ENCODE measurements around the gene R3HDM4.
"Not testable (repeated sequence)": the region's sequence is repeated elsewhere in the genome, so short reads cannot be mapped to it uniquely, and the experiment has no call there.

R3HDM4 gene

DNA sequence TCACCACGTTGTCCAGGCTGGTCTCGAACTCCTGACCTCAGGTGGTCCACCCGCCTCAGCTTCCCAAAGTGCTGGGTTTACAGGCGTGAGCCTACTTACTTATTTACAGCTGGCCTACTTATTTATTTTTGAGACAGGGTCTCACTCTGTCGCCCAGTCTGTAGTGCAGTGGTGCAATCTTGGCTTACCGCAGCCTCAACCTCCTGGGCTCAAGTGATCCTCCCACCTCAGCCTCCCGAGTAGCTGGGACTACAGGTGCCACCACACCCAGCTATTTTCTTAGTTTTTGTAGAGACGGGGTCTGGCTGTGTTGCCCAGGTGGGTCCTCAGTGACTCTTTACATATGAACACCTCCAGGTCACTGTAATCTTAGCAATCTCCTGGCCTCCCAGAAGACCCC lies 63.8 kb downstream of the R3HDM4 start:
- DNase-seq; intact Hi-C loops (cut with DNase I): not testable (repeated sequence)

DNA sequence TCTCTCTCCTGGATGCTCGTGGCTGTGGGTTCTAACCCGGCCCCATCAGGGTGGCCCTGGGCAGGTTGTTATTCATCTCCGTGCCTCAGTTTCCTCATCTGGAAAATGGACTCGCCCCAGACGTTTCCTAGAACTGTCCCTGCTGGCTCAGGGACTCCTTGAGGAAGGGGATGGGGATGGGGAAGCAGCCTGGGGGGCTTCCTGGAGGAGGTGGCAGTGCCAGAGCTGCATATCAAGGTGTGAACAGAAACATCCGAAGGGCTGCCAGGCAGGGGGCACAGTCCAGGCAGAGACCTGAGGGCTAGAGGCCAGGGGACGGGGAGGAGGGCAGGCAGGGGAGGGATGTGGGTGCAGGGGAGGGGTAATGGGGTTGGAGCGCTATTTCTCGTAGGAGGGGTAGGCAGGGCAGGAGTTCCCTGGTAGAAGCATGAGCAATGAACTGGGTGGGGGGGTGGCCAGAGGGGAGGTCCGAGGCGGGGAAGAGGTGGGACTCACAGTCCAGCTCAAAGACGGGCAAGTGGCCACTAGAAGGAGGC lies 64.6 kb downstream of the R3HDM4 start:
- intact Hi-C loops (cut with DNase I) = no loop called here
- no peak for DNase-seq

All from posterior cingulate gyrus (tissue), 11 donors.